AG10803 (cell line): ENCODE data around the gene YES1.
A peak's percentile ranks its signal among the peaks of the same experiment; 100 is the strongest.
"Not testable (repeated sequence)": the region's sequence is repeated elsewhere in the genome, so short reads cannot be mapped to it uniquely, and the experiment has no call there.

Source experiments
- DNase-seq: peaks from one replicate; pipeline ENCODE4 v3.0.0; 2010; ENCODE audit warnings: low read depth
- H3K4me3 ChIP-seq: 2 replicates; pipeline ENCODE4 v1.5.1; 2011; ENCODE audit warnings: mild to moderate bottlenecking, low read length, control low read depth
- TF ChIP-seq, protein P1 (sequence below): conservative IDR thresholded peaks from 2 replicates; pipeline ENCODE4 v1.5.1; 2011; ENCODE audit warnings: mild to moderate bottlenecking, low read length, control low read depth, inconsistent platforms

YES1 gene

DNA sequence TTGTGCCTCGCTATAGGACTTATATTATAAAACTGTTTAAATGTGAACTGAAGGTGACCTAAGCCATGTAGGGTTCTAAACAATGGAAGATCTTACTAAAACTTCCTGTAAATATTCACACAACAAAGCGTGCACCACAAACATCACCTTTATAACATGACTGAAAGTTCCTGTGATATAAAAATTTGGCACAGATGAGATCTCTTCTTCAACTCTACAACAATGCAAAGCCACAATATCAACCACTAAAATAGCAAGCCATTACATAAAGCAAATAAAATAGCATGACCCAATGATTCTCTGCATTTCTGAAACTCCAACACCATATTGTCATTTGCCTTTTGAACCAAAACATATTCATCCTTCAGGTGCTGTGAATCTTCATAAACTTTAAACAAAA lies 3.5 kb downstream of the YES1 start:
- TF ChIP-seq, protein P1, sequence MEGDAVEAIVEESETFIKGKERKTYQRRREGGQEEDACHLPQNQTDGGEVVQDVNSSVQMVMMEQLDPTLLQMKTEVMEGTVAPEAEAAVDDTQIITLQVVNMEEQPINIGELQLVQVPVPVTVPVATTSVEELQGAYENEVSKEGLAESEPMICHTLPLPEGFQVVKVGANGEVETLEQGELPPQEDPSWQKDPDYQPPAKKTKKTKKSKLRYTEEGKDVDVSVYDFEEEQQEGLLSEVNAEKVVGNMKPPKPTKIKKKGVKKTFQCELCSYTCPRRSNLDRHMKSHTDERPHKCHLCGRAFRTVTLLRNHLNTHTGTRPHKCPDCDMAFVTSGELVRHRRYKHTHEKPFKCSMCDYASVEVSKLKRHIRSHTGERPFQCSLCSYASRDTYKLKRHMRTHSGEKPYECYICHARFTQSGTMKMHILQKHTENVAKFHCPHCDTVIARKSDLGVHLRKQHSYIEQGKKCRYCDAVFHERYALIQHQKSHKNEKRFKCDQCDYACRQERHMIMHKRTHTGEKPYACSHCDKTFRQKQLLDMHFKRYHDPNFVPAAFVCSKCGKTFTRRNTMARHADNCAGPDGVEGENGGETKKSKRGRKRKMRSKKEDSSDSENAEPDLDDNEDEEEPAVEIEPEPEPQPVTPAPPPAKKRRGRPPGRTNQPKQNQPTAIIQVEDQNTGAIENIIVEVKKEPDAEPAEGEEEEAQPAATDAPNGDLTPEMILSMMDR: no peak
- H3K4me3 ChIP-seq: no peak overlapping the region
- no peak for DNase-seq

DNA sequence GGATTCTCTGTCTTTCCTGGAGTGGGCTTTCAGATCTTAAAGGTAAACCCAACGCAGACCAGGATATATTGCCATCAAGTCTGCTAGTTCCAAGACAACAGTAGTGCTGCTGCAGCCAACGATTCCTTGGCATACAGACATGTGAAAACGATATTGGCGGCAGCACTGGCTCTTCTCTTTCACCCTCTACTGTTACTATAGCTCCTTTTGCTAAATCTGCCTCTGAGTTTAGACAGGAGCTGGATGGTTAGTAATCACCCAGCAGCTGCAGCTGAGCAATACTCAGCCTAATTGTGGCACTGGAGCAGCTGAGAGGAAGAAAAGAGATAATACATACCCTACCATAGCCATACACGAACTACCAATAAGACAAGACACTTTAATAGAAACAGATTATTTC lies 4.0 kb downstream of the YES1 start:
- no peak overlapping the region for H3K4me3 ChIP-seq
- DNase-seq: peak; percentile 17
- TF ChIP-seq, protein P1: no peak

DNA sequence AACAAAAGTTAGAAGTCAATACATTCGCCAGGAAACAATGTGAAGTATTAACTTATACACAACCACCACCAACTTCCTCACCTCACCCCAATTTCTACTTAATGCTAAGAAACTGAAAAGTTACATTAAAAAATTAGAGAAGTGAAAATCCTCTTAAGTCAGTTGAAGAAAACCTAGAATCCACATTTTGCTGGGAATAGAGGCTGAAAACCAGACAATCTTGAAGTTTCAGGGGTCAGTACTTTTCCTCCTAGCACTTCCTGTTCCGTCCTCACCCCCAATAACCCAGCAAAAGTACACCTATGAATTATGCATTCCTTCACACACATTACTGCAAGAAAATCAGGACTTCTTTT lies 6.3 kb downstream of the YES1 start:
- no peak overlapping the region for H3K4me3 ChIP-seq
- TF ChIP-seq, protein P1: no peak
- no peak for DNase-seq

DNA sequence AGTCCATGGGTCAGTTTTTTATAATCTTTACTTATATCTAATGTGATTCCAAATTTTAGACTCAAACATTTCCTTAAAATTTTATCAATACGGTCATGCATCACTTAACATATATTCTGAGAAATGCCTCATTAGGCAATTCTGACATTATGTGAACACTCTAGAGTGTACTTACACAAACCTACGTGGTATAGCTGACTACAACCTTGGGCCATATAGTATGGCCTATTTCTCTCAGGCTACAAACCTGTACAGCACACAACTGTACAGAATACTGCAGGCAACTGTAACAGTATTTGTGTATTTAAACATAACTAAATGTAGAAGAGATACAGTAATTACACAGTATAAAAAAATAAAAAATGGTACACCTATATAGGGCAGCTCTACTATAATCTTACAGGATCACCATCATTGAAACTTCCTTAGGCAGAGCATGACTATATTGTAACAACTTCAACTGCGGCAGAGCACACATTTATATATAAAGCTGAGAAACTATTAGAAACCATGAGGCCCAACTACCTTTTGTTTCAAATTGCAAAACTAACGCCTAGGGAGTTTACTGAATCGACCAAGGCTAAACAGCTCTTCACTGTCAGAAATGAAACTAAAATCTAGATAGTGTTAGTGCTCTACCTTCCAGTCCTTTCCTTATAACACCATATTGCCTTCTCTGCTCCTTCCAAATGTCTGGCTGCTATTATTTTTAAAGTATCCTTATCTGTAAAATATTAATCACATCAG lies 6.9 kb downstream of the YES1 start:
- TF ChIP-seq, protein P1: no peak
- no peak for DNase-seq
- H3K4me3 ChIP-seq: no peak overlapping the region

DNA sequence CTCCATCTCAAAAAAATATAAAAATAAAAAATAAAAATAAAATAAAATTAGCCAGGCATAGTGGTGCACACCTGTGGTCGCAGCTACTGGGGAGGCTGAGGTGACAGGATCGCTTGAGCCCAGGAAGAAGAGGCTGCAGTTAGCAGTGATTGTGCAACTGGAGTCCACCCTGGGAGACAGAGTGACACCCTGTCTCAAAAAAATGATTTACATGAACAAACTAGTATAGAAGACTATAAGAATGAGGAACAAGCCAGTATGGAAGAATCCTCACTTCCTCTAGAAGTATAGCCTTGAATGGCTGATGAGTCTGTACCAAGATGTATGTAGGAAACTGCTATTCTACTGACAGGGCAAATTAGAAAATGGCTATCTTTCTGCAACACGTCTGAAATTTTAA lies 10.9 kb downstream of the YES1 start:
- no peak for DNase-seq
- TF ChIP-seq, protein P1: no peak
- H3K4me3 ChIP-seq: no peak overlapping the region

DNA sequence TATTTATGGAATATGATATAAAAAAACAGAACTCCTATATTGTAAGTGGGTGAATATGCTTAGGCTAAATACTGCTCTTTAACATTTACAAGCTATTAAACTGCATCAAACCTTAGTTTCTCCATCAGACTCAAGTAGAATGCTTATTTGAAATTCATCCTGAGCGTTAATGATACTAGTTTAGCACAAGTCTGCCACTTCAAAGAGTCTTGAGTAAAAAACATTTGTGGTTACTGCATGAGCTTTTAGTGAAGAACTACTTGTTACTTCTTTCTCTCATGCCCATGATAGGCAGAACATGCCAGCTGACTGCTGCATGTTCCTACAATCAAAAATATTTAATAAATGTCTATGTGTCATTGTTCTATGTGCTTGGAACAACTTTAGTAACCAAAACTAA lies 12.1 kb downstream of the YES1 start:
- TF ChIP-seq, protein P1: no peak
- no peak overlapping the region for H3K4me3 ChIP-seq
- DNase-seq: no peak

DNA sequence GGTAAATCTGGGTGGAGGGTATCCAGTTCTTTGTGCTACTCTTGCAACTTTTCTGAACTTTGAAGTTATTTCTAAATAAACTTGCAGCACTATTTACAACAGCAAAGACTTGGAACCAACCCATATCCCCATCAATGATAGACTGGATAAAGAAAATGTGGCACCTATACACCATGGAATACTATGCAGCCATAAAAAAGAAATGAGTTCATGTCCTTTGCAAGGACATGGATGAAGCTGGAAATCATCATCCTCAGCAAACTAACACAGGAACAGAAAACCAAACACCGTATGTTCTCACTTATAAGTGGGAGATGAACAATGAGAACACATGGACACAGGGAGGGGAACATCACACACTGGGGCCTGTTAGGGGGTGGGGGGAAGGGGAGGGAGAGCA lies 16.7 kb downstream of the YES1 start:
- not testable (repeated sequence) for H3K4me3 ChIP-seq, DNase-seq
